ENCODE results near the gene CC2D2A.

GRCh38 chr4:15648600-15648999 lies 178.9 kb downstream of the CC2D2A start:
- TF ChIP-seq MYC (IDR thresholded peaks at IDR 0.05; ENCODE audit: low read depth, low read length) (no peak), POLR2A (IDR thresholded peaks at IDR 0.05; ENCODE audit: extremely low read depth, insufficient read length) (no peak), CTCF (IDR thresholded peaks at IDR 0.05; ENCODE audit: low read depth, low read length) (no peak), MAX (IDR thresholded peaks at IDR 0.05; ENCODE audit: low read depth, low read length) (no peak)
